ACC112 (cell line): ENCODE measurements around the gene KCNN1.

Experiments
- H2AFZ ChIP-seq: fragments of 200-600 bp; sonication (generic); one replicate; pipeline ENCODE4 v1.6.0; 2017; ENCODE audit warnings: antibody characterized with exemption, low read length; ENCODE audit not compliant: unreplicated experiment
- H3K27ac ChIP-seq: fragments of 200-600 bp; sonication (generic); 2 replicates; pipeline ENCODE4 v1.5.1; 2014; ENCODE audit warnings: low read depth, mild to moderate bottlenecking, antibody characterized with exemption, low read length, moderate library complexity
- H3K27me3 ChIP-seq: fragments of 200-600 bp; sonication (generic); 2 replicates; pipeline ENCODE4 v1.6.1; 2014; ENCODE audit warnings: mild to moderate bottlenecking, antibody characterized with exemption, low read length, moderate library complexity, mixed read lengths; ENCODE audit not compliant: insufficient read depth
- H3K36me3 ChIP-seq: fragments of 200-600 bp; sonication (generic); 2 replicates; pipeline ENCODE4 v1.6.1; 2016; ENCODE audit warnings: mild to moderate bottlenecking, antibody characterized with exemption, low read length, moderate library complexity, mixed read lengths; ENCODE audit not compliant: insufficient read depth
- H3K4me1 ChIP-seq: fragments of 200-600 bp; sonication (generic); one replicate; pipeline ENCODE4 v1.6.1; 2016; ENCODE audit warnings: low read length, mixed read lengths; ENCODE audit not compliant: insufficient read depth, unreplicated experiment, control insufficient read depth
- H3K4me3 ChIP-seq: fragments of 200-600 bp; sonication (generic); 2 replicates; pipeline ENCODE4 v1.5.1; 2014; ENCODE audit warnings: mild to moderate bottlenecking, low read depth, low read length
- H3K79me2 ChIP-seq: fragments of 200-600 bp; sonication (generic); one replicate; pipeline ENCODE4 v1.6.0; 2016; ENCODE audit warnings: low read length; ENCODE audit not compliant: control insufficient read depth, unreplicated experiment, insufficient read depth

KCNN1 gene

GRCh38 chr19:17957149-17957849, 9.6 kb upstream of the KCNN1 start:
- no peak overlapping the region for H2AFZ ChIP-seq

DNA sequence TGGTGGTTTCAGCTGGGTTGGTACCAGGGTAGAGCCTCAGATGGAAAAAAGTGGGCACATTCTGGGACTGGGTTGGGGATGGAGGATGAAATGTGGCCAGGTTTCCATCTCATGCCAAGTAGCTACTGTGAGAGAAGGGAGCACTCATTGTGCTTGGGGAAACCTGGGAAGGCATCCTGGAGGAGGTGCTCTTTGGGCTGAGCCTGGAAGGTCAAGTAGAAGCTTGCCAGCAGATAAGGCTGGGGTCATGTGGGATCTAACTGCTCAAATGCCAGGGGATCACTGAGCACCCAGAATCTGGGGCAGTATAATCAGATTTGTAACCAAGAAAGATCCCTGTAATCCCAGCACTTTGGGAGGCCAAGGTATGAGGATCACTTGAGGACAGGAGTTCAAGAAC, 9.0 kb upstream of the KCNN1 start:
- H3K27ac ChIP-seq = no peak overlapping the region
- H3K27me3 ChIP-seq = peaks cover 21% of the 10 kb centered on the region
- H3K36me3 ChIP-seq = no peaks in the 10 kb centered on the region
- no peak overlapping the region for H2AFZ ChIP-seq
- no peaks in the 10 kb centered on the region for H3K79me2 ChIP-seq
- no peaks in the 10 kb centered on the region for H3K4me1 ChIP-seq
- no peak overlapping the region for H3K4me3 ChIP-seq

More at GRCh38 chr19:17957149-17957849, 9.6 kb upstream of the KCNN1 start:
- H3K4me1 ChIP-seq = no peaks in the 10 kb centered on the region
- H3K27ac ChIP-seq = no peak overlapping the region
- no peaks in the 10 kb centered on the region for H3K36me3 ChIP-seq
- no peak overlapping the region for H3K4me3 ChIP-seq
- H3K79me2 ChIP-seq = no peaks in the 10 kb centered on the region
- peaks cover 27% of the 10 kb centered on the region for H3K27me3 ChIP-seq

DNA sequence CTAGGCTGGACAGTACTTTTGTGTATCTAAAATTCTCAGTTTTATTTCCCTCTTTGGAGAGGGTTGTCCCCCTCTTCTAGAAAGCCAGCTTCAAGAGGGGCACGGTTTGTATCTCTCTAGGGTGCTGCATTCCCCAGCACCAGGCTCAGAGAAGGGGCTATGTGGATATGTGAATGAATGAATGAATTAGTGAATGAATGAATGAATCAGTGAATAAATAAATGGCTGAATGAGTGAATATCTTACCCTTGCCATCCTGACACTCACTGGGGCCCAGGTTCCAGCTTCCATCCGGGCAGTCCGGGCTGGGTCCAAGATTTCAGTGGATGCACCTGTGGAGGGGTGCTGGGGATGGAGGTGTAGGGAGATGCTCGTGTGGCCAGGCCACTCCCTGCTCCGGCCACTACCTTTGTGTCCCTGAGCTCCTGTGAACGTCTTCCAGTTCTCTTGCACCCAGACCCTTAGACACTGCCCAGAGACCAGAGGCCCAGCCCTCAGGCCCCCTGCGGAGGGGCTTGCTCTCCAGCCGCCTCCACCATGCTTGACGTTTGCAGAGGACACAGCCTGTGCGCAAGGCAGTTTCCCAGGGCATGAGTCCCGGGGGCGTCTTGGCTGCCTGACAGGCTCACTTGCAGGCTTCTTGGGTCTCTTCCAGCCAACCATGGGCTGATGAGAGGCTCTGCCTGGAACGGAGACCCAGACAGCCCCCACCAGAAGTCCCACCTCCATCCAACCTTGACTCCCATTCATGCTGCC, 2.8 kb upstream of the KCNN1 start:
- H3K27me3 ChIP-seq = peaks cover 34% of the 10 kb centered on the region
- no peaks in the 10 kb centered on the region for H3K4me1 ChIP-seq
- no peak overlapping the region for H3K4me3 ChIP-seq
- H2AFZ ChIP-seq = no peak overlapping the region
- H3K79me2 ChIP-seq = no peaks in the 10 kb centered on the region
- no peaks in the 10 kb centered on the region for H3K36me3 ChIP-seq
- no peak overlapping the region for H3K27ac ChIP-seq

DNA sequence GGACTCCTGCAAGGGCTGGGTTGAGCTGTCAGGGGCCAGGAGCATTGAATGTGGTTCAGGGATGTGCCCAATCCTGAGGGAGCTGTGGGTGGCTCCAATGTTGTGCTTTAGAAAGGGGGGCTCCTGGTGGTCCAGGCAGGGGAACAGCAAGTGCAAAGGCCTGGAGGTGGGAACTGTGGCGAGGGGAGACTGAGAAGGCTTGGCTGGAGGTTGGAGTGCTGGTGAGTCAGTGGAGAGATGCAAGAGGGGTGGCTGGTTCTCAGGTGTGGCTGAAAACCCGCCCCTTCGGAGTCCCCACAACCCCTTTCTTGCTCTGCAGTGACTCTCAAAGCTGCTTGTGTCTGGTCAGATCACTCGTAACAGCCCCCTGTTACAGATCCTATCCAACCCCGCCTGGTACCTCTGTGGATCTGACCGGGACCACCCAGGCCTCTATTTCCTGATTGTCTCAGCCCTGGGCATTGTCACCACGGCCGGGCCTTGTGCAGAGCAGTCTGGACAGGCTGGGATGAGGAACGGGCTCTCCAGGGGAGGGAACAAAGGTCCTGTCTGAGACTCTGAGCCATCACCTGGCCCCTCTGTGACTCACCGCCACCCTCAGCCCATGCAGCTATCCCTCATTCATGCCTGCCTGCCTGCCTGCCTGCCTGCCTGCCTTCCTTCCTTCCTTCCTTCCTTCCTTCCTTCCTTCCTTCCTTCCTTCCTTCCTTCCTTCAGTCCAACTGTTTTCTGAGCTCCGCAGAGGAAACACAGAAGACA, 1.4 kb upstream of the KCNN1 start:
- Histone ChIP-seq H2AFZ (no peak overlapping the region), H3K4me1 (no peaks in the 10 kb centered on the region), H3K4me3 (no peak overlapping the region), H3K27me3 (peaks cover 34% of the 10 kb centered on the region), H3K36me3 (no peaks in the 10 kb centered on the region), H3K79me2 (no peaks in the 10 kb centered on the region), H3K27ac (no peak overlapping the region)

DNA sequence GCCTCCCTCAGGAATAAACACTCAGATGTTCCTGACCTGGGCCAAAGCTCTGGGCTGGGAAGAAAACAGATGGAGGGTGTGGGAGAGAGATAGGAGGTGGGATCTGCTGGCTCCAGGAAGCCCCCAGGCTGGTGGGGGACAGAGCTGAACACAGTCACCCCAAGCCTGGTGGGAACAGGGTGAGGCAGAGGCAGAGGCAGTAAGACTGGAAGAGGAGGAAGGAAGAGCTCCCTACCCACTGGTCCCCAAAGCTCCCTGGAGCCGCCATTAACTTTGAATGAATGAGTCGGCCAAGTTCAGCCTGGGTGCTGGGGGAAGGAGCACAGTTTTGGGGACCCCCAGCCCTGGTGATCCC, 801 bp upstream of the KCNN1 start:
- Histone ChIP-seq H3K79me2 (no peaks in the 10 kb centered on the region), H3K27me3 (peaks cover 34% of the 10 kb centered on the region)

DNA sequence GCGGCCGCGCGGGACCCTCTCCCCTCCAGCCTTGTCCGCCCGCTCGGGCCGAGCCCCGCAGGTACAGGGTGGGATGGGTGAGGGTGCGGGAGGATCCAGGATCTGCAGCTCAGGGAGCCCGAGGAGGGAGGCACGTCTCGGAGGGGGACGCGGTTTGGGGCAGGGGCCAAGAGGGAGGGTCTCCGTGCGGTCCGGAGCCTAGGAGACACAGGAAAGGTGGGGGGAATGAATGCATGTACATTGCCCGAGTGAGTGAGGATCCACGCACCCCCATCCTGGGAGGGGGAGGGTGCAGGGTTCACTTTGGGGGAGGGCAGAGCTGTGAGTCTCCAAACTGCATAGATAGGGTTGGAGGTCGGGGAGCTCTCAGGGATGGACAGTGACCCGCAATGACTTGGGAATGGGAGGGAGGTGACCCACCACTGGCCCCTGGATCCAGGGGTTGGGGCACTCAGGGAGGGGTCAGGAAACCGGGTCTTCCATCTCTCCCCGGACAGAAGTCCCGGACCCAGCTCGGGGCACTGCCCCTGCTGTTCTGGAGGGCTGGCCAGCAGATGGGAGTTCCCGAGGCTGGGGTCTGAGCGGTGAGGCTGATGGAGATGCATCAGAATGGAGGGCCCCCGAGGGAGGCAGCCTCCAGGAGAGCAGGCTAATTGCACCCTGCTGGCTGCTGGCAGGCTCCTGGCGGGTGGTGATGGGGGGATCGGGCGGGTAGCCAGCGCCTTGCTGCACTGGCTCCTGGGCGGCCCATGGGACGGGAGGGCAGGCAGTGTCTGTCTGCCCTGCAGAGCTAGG, 547 bp downstream of the KCNN1 start:
- H3K4me3 ChIP-seq = no peak overlapping the region
- no peaks in the 10 kb centered on the region for H3K4me1 ChIP-seq
- peaks cover 34% of the 10 kb centered on the region for H3K27me3 ChIP-seq
- no peak overlapping the region for H3K27ac ChIP-seq
- H3K79me2 ChIP-seq = no peaks in the 10 kb centered on the region
- H2AFZ ChIP-seq = no peak overlapping the region
- no peaks in the 10 kb centered on the region for H3K36me3 ChIP-seq

More for the DNA sequence above, 801 bp upstream of the KCNN1 start:
- Histone ChIP-seq H2AFZ (no peak overlapping the region), H3K27ac (no peak overlapping the region), H3K4me3 (no peak overlapping the region), H3K4me1 (no peaks in the 10 kb centered on the region), H3K36me3 (no peaks in the 10 kb centered on the region)

DNA sequence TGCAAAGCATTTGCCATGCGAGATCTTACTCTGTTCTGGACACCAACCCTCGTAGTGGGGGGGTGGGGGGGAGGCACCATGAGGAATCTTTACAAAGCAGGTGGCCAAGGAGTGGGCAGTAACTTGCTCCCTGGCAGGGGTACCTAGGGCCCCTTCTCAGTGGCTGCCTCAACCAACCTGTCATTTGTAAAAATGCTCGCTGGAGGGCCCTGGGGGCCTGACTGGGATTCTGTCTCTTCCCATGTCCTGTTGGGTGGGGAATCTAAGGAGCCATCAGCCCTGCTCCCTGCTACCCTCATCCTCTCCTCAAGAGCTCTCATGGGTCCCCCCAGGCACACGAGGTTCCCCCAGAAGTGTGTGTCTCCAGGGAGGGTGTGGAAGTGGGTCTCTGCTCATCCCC, 1.5 kb downstream of the KCNN1 start:
- no peak overlapping the region for H2AFZ ChIP-seq
- peaks cover 34% of the 10 kb centered on the region for H3K27me3 ChIP-seq
- no peaks in the 10 kb centered on the region for H3K36me3 ChIP-seq
- no peak overlapping the region for H3K27ac ChIP-seq
- H3K4me3 ChIP-seq = no peak overlapping the region
- no peaks in the 10 kb centered on the region for H3K4me1 ChIP-seq
- H3K79me2 ChIP-seq = no peaks in the 10 kb centered on the region

- H3K36me3 ChIP-seq = no peaks in the 10 kb centered on the region
- no peak overlapping the region for H2AFZ ChIP-seq
- no peaks in the 10 kb centered on the region for H3K4me1 ChIP-seq
- no peaks in the 10 kb centered on the region for H3K79me2 ChIP-seq
- peaks cover 30% of the 10 kb centered on the region for H3K27me3 ChIP-seq
- no peak overlapping the region for H3K4me3 ChIP-seq
- H3K27ac ChIP-seq = no peak overlapping the region
Observed at GRCh38 chr19:17969096-17969792, 2.3 kb downstream of the KCNN1 start.

GRCh38 chr19:17972230-17972629, 5.3 kb downstream of the KCNN1 start:
- Histone ChIP-seq H3K4me1 (no peaks in the 10 kb centered on the region), H3K79me2 (no peaks in the 10 kb centered on the region)

DNA sequence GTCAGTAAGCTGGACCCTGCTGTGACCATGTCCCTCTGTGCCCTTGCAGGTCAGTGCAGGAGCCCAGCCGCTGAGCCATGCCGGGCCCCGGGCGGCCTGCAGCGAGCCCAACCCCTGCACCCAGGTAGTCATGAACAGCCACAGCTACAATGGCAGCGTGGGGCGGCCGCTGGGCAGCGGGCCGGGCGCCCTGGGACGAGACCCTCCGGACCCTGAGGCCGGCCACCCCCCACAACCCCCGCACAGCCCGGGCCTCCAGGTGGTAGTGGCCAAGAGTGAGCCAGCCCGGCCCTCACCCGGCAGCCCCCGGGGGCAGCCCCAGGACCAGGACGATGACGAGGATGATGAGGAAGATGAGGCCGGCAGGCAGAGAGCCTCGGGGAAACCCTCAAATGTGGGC, 6.9 kb downstream of the KCNN1 start:
- Histone ChIP-seq H3K36me3 (no peaks in the 10 kb centered on the region), H3K79me2 (no peaks in the 10 kb centered on the region), H3K4me1 (no peaks in the 10 kb centered on the region), H3K27me3 (no peaks in the 10 kb centered on the region), H2AFZ (no peak overlapping the region), H3K27ac (no peak overlapping the region), H3K4me3 (no peak overlapping the region)

More at GRCh38 chr19:17972230-17972629, 5.3 kb downstream of the KCNN1 start:
- H3K36me3 ChIP-seq = no peaks in the 10 kb centered on the region
- H2AFZ ChIP-seq = no peak overlapping the region
- H3K4me3 ChIP-seq = no peak overlapping the region
- peaks cover 6% of the 10 kb centered on the region for H3K27me3 ChIP-seq
- no peak overlapping the region for H3K27ac ChIP-seq
